A673 (cell line): ENCODE results near the gene ADM2. TPM values are rescaled to one million over a fixed set of nuclear protein-coding genes. Genes with fewer than 3 reads are reported as not detected.

ENCODE experiments used
- BruUV-seq: library from RNA; stranded (reverse); fragments of 400-500 nt; replicated peaks from 2 replicates; lab custom pipeline; 2021; lab: Mats Ljungman, UMichigan
- CTCF ChIA-PET: fragments of 300-600 bp; sonication (Branson Sonifier 250); formaldehyde crosslinking; loops from one replicate; lab custom pipeline; 2022; ENCODE audit warnings: antibody characterized with exemption; lab: Charles Lee
- POLR2A ChIA-PET: fragments of 300-600 bp; sonication (Branson Sonifier 250); formaldehyde crosslinking; loops from one replicate; lab custom pipeline; 2022; ENCODE audit warnings: antibody characterized with exemption; ENCODE audit not compliant: low non-redundant PET; lab: Charles Lee
- DNase-seq: peaks from one replicate; pipeline ENCODE4 v3.0.0-alpha.2; 2015; ENCODE audit warnings: low spot score
- H3K27ac ChIP-seq: fragments of 200-600 bp; sonication (generic); 2 replicates; pipeline ENCODE4 v1.5.1; 2016; ENCODE audit warnings: mixed run types, low read depth, mild to moderate bottlenecking, mixed read lengths, antibody characterized with exemption, low read length; ENCODE audit not compliant: poor library complexity, severe bottlenecking
- H3K27me3 ChIP-seq: fragments of 200-600 bp; sonication (generic); replicated peaks from 2 replicates; pipeline ENCODE4 v1.6.1; 2017; ENCODE audit warnings: mixed run types, low read depth, mild to moderate bottlenecking, mixed read lengths, antibody characterized with exemption, low read length; ENCODE audit not compliant: insufficient read depth, poor library complexity
- H3K36me3 ChIP-seq: fragments of 200-600 bp; sonication (generic); 2 replicates; pipeline ENCODE4 v1.6.1; 2016; ENCODE audit warnings: mixed run types, mild to moderate bottlenecking, mixed read lengths, antibody characterized with exemption, low read length; ENCODE audit not compliant: insufficient read depth, poor library complexity, severe bottlenecking
- H3K4me1 ChIP-seq: fragments of 200-600 bp; sonication (generic); 2 replicates; pipeline ENCODE4 v1.6.1; 2017; ENCODE audit warnings: mixed run types, mild to moderate bottlenecking, mixed read lengths, antibody characterized with exemption, low read length; ENCODE audit not compliant: insufficient read depth, poor library complexity, severe bottlenecking
- H3K4me3 ChIP-seq: fragments of 200-600 bp; sonication (generic); 2 replicates; pipeline ENCODE4 v1.5.1; 2016; ENCODE audit warnings: low read depth, mixed run types, mild to moderate bottlenecking, mixed read lengths, low read length; ENCODE audit not compliant: poor library complexity, severe bottlenecking
- H3K9me3 ChIP-seq: fragments of 200-600 bp; sonication (generic); 2 replicates; pipeline ENCODE4 v1.6.1; 2016; ENCODE audit warnings: mixed run types, low read depth, mild to moderate bottlenecking, mixed read lengths, antibody characterized with exemption, low read length; ENCODE audit not compliant: poor library complexity, severe bottlenecking
- EZH2 ChIP-seq: fragments of 200-600 bp; sonication (generic); IDR thresholded peaks from 2 replicates; pipeline ENCODE4 v1.6.1; 2017; ENCODE audit warnings: borderline replicate concordance, low read depth, mild to moderate bottlenecking, mixed read lengths, antibody characterized with exemption, low read length; ENCODE audit not compliant: poor library complexity, severe bottlenecking
- intact Hi-C: fragments of 100-400 bp; cut with micrococcal nuclease; formaldehyde crosslinking; loops from one replicate; pipeline ENCODE4 v1.10.0; 2022; ENCODE audit not compliant: unreplicated experiment
- total RNA-seq: library from RNA; stranded (reverse); gene quantifications from 2 replicates; pipeline ENCODE4 v1.2.3, GENCODE V29; 2021
- TF ChIP-seq, protein P1 (sequence below): fragments of 300-800, 200-600 bp; sonication (generic); conservative IDR thresholded peaks from 2 replicates; pipeline ENCODE4 v1.5.1; 2017; ENCODE audit warnings: low read depth, mild to moderate bottlenecking, antibody characterized with exemption, low read length, moderate library complexity, mixed read lengths

Gene ADM2
- total RNA-seq, 1 experiment from 2014 or later, result 5.4 TPM

DNA sequence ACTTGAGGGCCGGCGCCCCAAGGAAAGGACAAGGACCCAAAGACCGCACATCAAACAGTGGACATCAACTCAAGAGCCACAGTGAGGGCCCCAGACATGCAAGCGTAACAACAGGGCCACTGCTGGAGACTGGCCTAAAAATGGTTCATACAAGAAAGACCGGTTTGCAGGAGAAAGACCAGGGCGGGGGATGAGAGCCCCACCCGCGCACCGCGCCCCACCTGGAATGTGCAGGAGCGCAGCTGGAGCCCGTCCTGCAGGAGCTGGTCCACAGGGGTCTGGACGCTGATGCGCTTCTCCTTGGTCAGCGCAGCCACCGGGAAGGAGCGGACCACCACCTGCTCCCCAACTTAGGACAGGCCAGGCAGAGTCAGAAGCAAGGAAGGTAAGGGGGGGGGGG is 20.4 kb upstream of the ADM2 start:
- intact Hi-C loops, result no loop called here
- Histone ChIP-seq H3K4me1 (no peaks in the 10 kb centered on the region), H3K36me3 (peaks cover 65% of the 10 kb centered on the region), H3K27me3 (no peaks in the 10 kb centered on the region), H3K9me3 (no peaks in the 10 kb centered on the region), H3K27ac (no peak overlapping the region), H3K4me3 (no peak overlapping the region)
- no peak for TF ChIP-seq EZH2
- TF ChIP-seq, protein P1, sequence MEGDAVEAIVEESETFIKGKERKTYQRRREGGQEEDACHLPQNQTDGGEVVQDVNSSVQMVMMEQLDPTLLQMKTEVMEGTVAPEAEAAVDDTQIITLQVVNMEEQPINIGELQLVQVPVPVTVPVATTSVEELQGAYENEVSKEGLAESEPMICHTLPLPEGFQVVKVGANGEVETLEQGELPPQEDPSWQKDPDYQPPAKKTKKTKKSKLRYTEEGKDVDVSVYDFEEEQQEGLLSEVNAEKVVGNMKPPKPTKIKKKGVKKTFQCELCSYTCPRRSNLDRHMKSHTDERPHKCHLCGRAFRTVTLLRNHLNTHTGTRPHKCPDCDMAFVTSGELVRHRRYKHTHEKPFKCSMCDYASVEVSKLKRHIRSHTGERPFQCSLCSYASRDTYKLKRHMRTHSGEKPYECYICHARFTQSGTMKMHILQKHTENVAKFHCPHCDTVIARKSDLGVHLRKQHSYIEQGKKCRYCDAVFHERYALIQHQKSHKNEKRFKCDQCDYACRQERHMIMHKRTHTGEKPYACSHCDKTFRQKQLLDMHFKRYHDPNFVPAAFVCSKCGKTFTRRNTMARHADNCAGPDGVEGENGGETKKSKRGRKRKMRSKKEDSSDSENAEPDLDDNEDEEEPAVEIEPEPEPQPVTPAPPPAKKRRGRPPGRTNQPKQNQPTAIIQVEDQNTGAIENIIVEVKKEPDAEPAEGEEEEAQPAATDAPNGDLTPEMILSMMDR, result no peak
- ChIA-PET POLR2A (no interaction called here), CTCF (no interaction called here)
- no peak for DNase-seq
- BruUV-seq, result no TSS peak

DNA sequence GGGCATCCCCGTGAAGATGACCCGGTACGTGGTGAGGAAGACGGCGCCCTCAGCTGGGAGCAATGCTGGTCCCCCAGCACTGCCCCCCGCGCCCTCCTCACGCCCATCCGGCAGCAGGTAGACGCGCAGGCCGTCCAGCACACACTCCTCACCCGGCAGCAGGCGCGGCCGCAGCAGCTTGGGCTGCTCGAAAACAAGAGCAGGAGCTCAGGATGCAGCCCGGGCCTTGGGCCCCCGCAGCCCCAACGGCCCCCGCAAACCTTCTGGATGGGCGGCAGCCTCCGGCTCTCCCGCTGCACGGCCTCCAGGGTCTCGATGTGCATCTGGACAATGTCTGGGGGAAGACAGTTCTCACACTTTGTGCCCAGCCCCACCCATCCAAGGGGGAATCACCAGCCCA is 19.8 kb upstream of the ADM2 start:
- intact Hi-C loops, result no loop called here
- BruUV-seq, result no TSS peak
- ChIA-PET CTCF (no interaction called here), POLR2A (no interaction called here)
- DNase-seq, result no peak
- Histone ChIP-seq H3K4me1 (no peaks in the 10 kb centered on the region), H3K9me3 (no peaks in the 10 kb centered on the region), H3K36me3 (peaks cover 71% of the 10 kb centered on the region), H3K4me3 (no peak overlapping the region), H3K27me3 (no peaks in the 10 kb centered on the region), H3K27ac (no peak overlapping the region)
- TF ChIP-seq EZH2, result no peak

DNA sequence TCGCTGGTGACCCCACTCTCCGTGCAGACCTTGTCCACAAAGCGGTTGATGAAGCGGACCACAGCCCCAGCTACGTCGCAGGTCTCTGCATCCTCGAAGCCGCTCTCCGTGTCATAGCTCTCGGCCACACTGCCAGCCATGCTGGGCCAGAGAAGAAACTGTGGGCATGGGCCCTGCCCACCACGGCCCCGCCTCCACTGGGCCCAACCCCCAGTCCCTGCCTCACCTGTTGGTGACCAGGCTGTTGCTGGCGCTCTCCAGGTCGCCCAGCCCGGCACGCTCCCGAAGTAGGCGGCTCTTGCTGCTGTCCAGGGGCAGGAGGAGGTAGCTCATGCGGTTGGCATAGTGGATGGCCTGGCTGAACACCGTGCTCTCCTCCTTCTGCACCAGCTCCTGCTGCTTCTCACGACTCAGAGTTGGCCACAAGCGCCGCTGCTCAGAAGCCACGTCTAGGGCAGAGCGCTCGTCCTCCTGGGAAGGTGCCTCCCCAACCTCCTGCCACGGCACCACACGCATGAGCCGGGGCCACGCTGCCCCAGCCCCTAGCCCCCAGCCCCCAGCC is 19.3 kb upstream of the ADM2 start:
- Histone ChIP-seq H3K4me1 (no peaks in the 10 kb centered on the region), H3K27me3 (no peaks in the 10 kb centered on the region), H3K27ac (no peak overlapping the region), H3K36me3 (peaks cover 76% of the 10 kb centered on the region), H3K4me3 (no peak overlapping the region), H3K9me3 (no peaks in the 10 kb centered on the region)
- ChIA-PET CTCF (interaction anchor here (0.6 kb wide), 1 partner anchor 80 kb away, joined by 3 read pairs; no protein-coding TSS in a partner anchor), POLR2A (no interaction called here)
- DNase-seq, result no peak
- BruUV-seq, result no TSS peak
- TF ChIP-seq EZH2, result no peak
- TF ChIP-seq, protein P1, result no peak
- intact Hi-C loops, result no loop called here

DNA sequence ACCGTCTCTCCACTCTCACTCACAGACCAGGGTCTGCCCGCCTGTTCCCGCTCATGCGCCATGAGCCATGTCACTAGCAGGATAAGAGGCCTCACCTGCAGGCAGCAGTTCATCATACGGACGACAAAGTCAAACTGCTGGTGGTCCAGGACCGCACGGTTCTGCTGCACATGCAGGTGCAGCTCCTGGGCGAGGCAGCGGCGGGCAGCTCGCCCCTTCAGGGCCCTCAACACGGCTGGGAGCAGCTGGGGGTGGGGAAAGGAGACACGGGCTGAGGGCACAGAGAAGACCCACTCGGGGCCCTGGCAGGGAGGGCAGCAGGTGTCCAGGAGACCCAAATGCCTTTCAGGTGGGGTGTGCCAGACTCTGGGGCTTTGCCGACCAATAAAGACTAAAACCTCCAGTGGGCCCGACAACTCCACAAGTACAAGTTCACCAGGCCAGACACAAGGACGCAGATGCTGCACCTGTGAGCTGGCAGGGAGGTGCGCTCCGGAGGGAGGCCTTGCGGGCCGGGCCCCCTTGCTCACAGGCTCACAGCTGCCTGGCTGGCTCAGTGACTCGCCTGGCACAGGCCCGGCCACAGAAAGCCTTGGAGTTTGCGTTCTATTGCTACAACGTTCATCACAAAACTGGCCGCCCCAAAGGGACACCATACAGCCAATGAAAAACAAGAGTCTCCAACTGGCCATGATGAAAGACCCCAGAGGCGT is 18.0 kb upstream of the ADM2 start:
- no peak for DNase-seq
- BruUV-seq, result no TSS peak
- no peak overlapping the region for H3K27ac ChIP-seq
- H3K27me3 ChIP-seq, result no peaks in the 10 kb centered on the region
- TF ChIP-seq, protein P1, result no peak
- TF ChIP-seq EZH2, result no peak
- H3K9me3 ChIP-seq, result no peaks in the 10 kb centered on the region
- no peak overlapping the region for H3K4me3 ChIP-seq
- intact Hi-C loops, result no loop called here
- CTCF ChIA-PET, result interaction anchor here (0.5 kb wide), 1 partner anchor 195 kb away, joined by 4 read pairs; no protein-coding TSS in a partner anchor
- no peaks in the 10 kb centered on the region for H3K4me1 ChIP-seq
- peaks cover 73% of the 10 kb centered on the region for H3K36me3 ChIP-seq
- POLR2A ChIA-PET, result no interaction called here
